AG04449 (cell line): Measurements from ENCODE around the gene LACTB.

Source experiments
- CTCF ChIA-PET: fragments of 350-600 bp; formaldehyde crosslinking; extraction: SDS; loops from one replicate; lab custom pipeline; 2021; ENCODE audit warnings: antibody characterized with exemption; lab: Yijun Ruan, JAX
- POLR2A ChIA-PET: fragments of 400-600, 350-600 bp; formaldehyde crosslinking; extraction: SDS; loops from one replicate; lab custom pipeline; 2020; ENCODE audit warnings: antibody characterized with exemption, inconsistent platforms; lab: Yijun Ruan, JAX
- DNase-seq: peaks from one replicate; pipeline ENCODE4 v3.0.0-alpha.2; 2010; ENCODE audit warnings: low read depth, low spot score
- H3K4me3 ChIP-seq: 2 replicates; pipeline ENCODE4 v1.5.1; 2011; ENCODE audit warnings: low read depth, mild to moderate bottlenecking, control low read depth, low read length
- TF ChIP-seq, protein P1 (sequence below): IDR thresholded peaks from one replicate; pipeline ENCODE4 v1.5.1; 2011; ENCODE audit warnings: mild to moderate bottlenecking, moderate library complexity, low read length, control low read depth, inconsistent platforms; ENCODE audit not compliant: insufficient read depth; ENCODE audit errors: missing control alignments

LACTB gene, protein sequence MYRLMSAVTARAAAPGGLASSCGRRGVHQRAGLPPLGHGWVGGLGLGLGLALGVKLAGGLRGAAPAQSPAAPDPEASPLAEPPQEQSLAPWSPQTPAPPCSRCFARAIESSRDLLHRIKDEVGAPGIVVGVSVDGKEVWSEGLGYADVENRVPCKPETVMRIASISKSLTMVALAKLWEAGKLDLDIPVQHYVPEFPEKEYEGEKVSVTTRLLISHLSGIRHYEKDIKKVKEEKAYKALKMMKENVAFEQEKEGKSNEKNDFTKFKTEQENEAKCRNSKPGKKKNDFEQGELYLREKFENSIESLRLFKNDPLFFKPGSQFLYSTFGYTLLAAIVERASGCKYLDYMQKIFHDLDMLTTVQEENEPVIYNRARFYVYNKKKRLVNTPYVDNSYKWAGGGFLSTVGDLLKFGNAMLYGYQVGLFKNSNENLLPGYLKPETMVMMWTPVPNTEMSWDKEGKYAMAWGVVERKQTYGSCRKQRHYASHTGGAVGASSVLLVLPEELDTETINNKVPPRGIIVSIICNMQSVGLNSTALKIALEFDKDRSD

DNA sequence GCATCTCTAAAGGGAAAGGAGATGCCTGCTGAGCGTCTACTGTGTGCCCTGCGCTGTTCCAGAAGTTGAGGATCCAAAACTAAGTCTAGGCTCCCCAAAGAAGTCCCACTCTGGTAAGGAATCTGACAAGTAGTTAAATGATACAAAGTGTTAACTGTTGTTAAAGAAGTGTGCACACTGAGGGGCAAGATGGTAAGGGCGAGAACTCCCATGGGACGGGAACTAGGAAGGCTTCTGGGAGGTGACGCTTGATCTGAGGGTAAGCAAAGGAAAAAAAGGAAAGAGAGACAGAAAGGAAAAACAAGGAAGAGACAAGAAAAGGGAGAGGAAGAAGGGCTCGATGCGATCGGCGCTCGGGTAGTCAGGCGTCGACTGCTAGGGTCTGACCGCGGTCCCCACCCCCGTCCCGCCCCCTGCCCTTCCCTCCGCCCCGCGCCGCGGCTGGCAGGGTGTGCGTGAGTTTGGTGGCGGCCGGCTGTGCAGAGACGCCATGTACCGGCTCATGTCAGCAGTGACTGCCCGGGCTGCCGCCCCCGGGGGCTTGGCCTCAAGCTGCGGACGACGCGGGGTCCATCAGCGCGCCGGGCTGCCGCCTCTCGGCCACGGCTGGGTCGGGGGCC, at the start of gene LACTB:
LACTB (plus strand) TSS at position 480 of the 620 bp plus-strand sequence; CDS start at position 491, 11 bp downstream.
- TF ChIP-seq, protein P1, sequence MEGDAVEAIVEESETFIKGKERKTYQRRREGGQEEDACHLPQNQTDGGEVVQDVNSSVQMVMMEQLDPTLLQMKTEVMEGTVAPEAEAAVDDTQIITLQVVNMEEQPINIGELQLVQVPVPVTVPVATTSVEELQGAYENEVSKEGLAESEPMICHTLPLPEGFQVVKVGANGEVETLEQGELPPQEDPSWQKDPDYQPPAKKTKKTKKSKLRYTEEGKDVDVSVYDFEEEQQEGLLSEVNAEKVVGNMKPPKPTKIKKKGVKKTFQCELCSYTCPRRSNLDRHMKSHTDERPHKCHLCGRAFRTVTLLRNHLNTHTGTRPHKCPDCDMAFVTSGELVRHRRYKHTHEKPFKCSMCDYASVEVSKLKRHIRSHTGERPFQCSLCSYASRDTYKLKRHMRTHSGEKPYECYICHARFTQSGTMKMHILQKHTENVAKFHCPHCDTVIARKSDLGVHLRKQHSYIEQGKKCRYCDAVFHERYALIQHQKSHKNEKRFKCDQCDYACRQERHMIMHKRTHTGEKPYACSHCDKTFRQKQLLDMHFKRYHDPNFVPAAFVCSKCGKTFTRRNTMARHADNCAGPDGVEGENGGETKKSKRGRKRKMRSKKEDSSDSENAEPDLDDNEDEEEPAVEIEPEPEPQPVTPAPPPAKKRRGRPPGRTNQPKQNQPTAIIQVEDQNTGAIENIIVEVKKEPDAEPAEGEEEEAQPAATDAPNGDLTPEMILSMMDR: no peak
- H3K4me3 ChIP-seq: peak within 1 kb of the TSS; percentile 82
- DNase-seq: no peak
- CTCF ChIA-PET: no interaction called here
- POLR2A ChIA-PET: no interaction called here

DNA sequence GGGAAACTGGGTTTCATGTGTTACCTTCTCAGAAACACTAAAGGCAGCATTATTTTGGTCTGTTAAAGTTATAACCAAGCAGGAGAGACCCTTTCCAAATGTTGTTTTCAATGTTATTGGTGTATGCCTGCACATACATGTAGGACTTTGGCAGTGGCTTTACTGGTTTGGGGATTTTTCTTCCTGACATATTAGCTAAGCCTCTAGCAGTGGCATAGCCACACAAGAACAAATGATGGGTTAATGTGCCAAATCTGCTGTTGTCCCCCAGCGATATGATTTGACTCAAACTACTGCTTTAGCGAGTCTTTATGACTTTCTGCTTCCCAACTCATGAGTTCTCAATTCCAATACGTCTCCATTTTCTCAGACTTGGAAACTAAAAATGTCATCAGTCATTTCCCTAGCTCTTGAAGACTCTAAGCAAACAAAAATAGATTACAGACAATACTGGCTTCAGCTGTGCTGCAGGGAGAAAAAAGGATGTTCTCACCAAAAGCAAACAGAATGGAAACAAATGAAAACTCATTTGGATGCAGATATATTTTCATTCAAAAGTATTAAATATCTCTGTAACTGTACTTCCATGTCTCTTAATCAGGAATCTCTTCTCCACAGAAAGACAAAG, 49.5 kb upstream of the LACTB start:
- no peak for DNase-seq
- no peak overlapping the region for H3K4me3 ChIP-seq
- ChIA-PET POLR2A (interaction anchor here (0.6 to 1.1 kb wide), 2 partner anchors 9 to 17 kb away, joined by 3 to 4 read pairs; no protein-coding TSS in a partner anchor), CTCF (interaction anchor here (1.0 kb wide), 1 partner anchor 22 kb away, joined by 4 read pairs; no protein-coding TSS in a partner anchor)
- TF ChIP-seq, protein P1: no peak

DNA sequence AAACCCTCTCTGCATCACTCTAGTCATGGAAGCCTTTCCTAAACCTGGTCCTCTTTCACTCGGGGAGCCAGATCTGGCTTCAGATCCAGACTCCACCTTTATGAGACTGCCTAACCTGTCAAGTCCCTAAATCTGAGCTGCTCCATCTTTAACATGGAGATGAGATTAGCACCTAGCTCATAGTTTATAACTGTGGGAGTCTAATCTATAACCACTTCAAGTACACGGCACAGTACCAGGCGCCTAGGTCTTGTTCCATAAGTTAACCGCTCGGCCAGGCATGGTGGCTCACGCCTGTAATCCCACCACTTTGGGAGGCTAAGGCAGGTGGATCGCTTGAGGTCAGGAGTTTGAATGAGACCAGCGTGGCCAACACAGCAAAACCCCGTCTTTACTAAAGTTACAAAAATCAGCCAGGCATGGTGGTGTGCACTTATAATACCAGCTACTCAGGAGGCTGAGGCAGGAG, 48.8 kb upstream of the LACTB start:
- POLR2A ChIA-PET: interaction anchor here (0.6 to 1.1 kb wide), 4 partner anchors 9 to 22 kb away, joined by 3 to 4 read pairs (median 3); no protein-coding TSS in a partner anchor

GRCh38 chr15:63073497-63074172, 48.0 kb upstream of the LACTB start:
- ChIA-PET CTCF (interaction anchor here (1.1 to 2.0 kb wide), 2 partner anchors 20 to 26 kb away, joined by 3 to 4 read pairs; no protein-coding TSS in a partner anchor), POLR2A (interaction anchor here (0.8 to 1.7 kb wide), 3 partner anchors 9 to 21 kb away, joined by 3 to 5 read pairs (median 3); no protein-coding TSS in a partner anchor)
- no peak for DNase-seq
- TF ChIP-seq, protein P1: no peak
- H3K4me3 ChIP-seq: no peak overlapping the region

More for the DNA sequence above, 48.8 kb upstream of the LACTB start:
- CTCF ChIA-PET: interaction anchor here (1.0 kb wide), 1 partner anchor 21 kb away, joined by 4 read pairs; no protein-coding TSS in a partner anchor
- no peak overlapping the region for H3K4me3 ChIP-seq
- TF ChIP-seq, protein P1: no peak
- no peak for DNase-seq

DNA sequence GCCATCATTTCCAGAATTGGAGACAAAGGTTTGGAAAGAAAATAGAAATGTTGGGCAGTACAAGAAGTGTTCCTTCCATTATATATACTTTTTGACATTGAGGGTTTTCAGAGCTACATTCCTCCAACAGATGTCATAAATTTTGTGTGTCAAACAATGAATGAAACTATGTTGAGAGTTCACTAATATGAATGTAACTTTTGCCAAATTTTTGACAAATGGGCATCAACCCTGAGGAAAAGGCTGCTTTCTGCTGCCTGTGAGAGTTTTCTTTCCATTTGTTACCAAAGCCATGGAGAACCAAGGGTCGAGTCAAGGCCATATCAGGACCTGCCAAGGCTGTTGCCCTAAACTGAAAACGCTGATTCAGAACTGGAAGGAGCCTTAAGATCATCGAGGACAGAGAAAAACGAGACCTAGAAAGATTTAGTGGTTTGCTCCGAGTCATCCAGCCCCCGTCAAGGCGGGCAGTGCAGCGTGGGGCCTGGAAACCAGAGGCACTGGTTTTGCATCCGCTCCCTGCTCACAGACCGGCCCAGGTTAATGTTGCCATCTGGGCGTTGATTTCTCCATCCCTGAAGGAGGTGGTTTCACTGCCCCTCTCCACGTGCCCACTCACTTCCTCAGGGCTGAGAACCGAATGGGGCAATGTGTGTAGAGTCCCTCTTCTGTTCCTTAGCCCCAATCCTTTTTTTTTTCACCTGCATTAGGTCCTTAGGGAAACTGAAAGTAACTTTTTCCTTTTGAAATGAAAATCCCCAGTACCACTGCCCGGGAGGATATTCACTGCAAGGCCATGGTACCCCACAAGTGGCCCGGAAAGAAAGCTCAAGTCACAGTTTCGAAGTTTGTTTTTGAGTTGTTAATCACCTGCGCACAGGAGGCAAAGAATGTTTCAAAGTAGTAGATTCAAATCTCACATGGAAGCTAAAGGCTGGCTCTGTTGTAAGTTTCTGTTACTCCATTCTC, 46.4 kb upstream of the LACTB start:
- CTCF ChIA-PET: interaction anchor here (2.0 to 3.4 kb wide), 2 partner anchors 19 kb away, joined by 4 to 15 read pairs; no protein-coding TSS in a partner anchor
- H3K4me3 ChIP-seq: no peak overlapping the region
- DNase-seq: no peak

More for the DNA sequence above, 46.4 kb upstream of the LACTB start:
- TF ChIP-seq, protein P1: no peak
- POLR2A ChIA-PET: interaction anchor here (1.7 kb wide), 1 partner anchor 14 kb away, joined by 5 read pairs; no protein-coding TSS in a partner anchor
